Measurements from ENCODE around the gene TSC22D2. TPM values are rescaled to one million over a fixed set of nuclear protein-coding genes. Genes with fewer than 3 reads are reported as not detected.

The TSC22D2 gene
- total RNA-seq, 4 donors from 2014 or later = 14.4 to 35.1 (median 21.2) TPM

GRCh38 chr3:150363420-150363819 lies 44.7 kb upstream of the TSC22D2 start:
- Histone ChIP-seq H3K4me1 (no peaks in the 10 kb centered on the region), H3K27ac (no peak overlapping the region), H3K27me3 (no peaks in the 10 kb centered on the region), H3K4me3 (replicated peaks in 1 of 3) (no peak overlapping the region), H3K9me3 (no peaks in the 10 kb centered on the region), H3K36me3 (no peaks in the 10 kb centered on the region)
- TF ChIP-seq POLR2A (IDR thresholded peaks at IDR 0.05) = no peak
- no peak for TF ChIP-seq CTCF (IDR thresholded peaks at IDR 0.05)
- DNase-seq = no peak
- 82 to 90% methylated on average over 2 of the region's 2 CpGs for WGBS, 2 donors
- intact Hi-C loops (cut with DNase I) = no loop called here

GRCh38 chr3:150365132-150365604 lies 42.9 kb upstream of the TSC22D2 start:
- DNase-seq = no peak
- intact Hi-C loops (cut with DNase I) = no loop called here
- no peak overlapping the region for H3K4me3 ChIP-seq (replicated peaks in 1 of 3)
- H3K27me3 ChIP-seq = no peaks in the 10 kb centered on the region
- no peaks in the 10 kb centered on the region for H3K9me3 ChIP-seq
- no peak for TF ChIP-seq CTCF (IDR thresholded peaks at IDR 0.05)
- TF ChIP-seq POLR2A (IDR thresholded peaks at IDR 0.05) = no peak
- peaks cover 0 to 6% of the 10 kb centered on the region in 2 donors for H3K4me1 ChIP-seq
- no peaks in the 10 kb centered on the region for H3K36me3 ChIP-seq
- H3K27ac ChIP-seq = no peak overlapping the region
- 65 to 82% methylated on average over 5 of the region's 5 CpGs for WGBS, 2 donors

GRCh38 chr3:150367757-150368156 lies 40.3 kb upstream of the TSC22D2 start:
- H3K4me3 ChIP-seq (replicated peaks in 1 of 3) = no peak overlapping the region
- H3K36me3 ChIP-seq = no peaks in the 10 kb centered on the region
- DNase-seq = no peak
- TF ChIP-seq POLR2A (IDR thresholded peaks at IDR 0.05) (no peak), CTCF (IDR thresholded peaks at IDR 0.05) (no peak)
- H3K9me3 ChIP-seq = no peaks in the 10 kb centered on the region
- no peak overlapping the region for H3K27ac ChIP-seq
- no peaks in the 10 kb centered on the region for H3K27me3 ChIP-seq
- intact Hi-C loops (cut with DNase I) = no loop called here
- H3K4me1 ChIP-seq = peaks cover 14 to 30% of the 10 kb centered on the region in 2 donors

GRCh38 chr3:150370122-150370602 lies 37.9 kb upstream of the TSC22D2 start:
- no peaks in the 10 kb centered on the region for H3K9me3 ChIP-seq
- H3K27ac ChIP-seq = peak overlapping the region in 2 of 3 donors; percentile 25 to 64
- intact Hi-C loops (cut with DNase I) = no loop called here
- peaks cover 14 to 30% of the 10 kb centered on the region in 2 donors for H3K4me1 ChIP-seq
- no peaks in the 10 kb centered on the region for H3K36me3 ChIP-seq
- peak; percentile 54 to 68 for DNase-seq
- H3K27me3 ChIP-seq = no peaks in the 10 kb centered on the region
- H3K4me3 ChIP-seq (replicated peaks in 1 of 3) = no peak overlapping the region
- TF ChIP-seq POLR2A (IDR thresholded peaks at IDR 0.05) = no peak
- peak in 2 of 6 experiments; percentile 6 to 21 for TF ChIP-seq CTCF (IDR thresholded peaks at IDR 0.05)
- WGBS, 2 donors = 33 to 34% methylated on average over 4 of the region's 4 CpGs

- 87% methylated on average over 1 of the region's 1 CpG for WGBS, 2 donors
- Histone ChIP-seq H3K27me3 (no peaks in the 10 kb centered on the region), H3K4me1 (peaks cover 14 to 30% of the 10 kb centered on the region in 2 donors), H3K27ac (peak overlapping the region in 2 of 3 donors; percentile 64 to 74), H3K4me3 (replicated peaks in 1 of 3) (no peak overlapping the region), H3K36me3 (no peaks in the 10 kb centered on the region), H3K9me3 (no peaks in the 10 kb centered on the region)
- TF ChIP-seq POLR2A (IDR thresholded peaks at IDR 0.05) (no peak), CTCF (IDR thresholded peaks at IDR 0.05) (no peak)
- intact Hi-C loops (cut with DNase I) = no loop called here
- DNase-seq = no peak
Observed at GRCh38 chr3:150370999-150371398, 37.1 kb upstream of the TSC22D2 start.

Measured in thyroid gland (tissue), 4 donors.